HepG2 (cell line): Measurements from ENCODE around the gene AMZ2. TPM values are rescaled to one million over a fixed set of nuclear protein-coding genes. Genes with fewer than 3 reads are reported as not detected.
A peak's percentile ranks its signal among the peaks of the same experiment; 100 is the strongest.

Experiments used
- ASH2L ChIP-seq: fragments of 300-600, 200-600 bp; sonication (generic); IDR thresholded peaks from 2 replicates; pipeline ENCODE4 v1.7.0; 2017; ENCODE audit warnings: low read depth, mild to moderate bottlenecking, moderate library complexity, mixed read lengths, low read length; ENCODE audit not compliant: insufficient read length
- FOXK1 ChIP-seq: sonication (generic); formaldehyde crosslinking; IDR thresholded peaks from 2 replicates; pipeline ENCODE4 v1.4.0; 2020; ENCODE audit warnings: low read depth, missing genetic modification reagents, borderline replicate concordance
- HIVEP1 ChIP-seq: sonication (generic); formaldehyde crosslinking; IDR thresholded peaks from 2 replicates; pipeline ENCODE4 v1.4.0; 2020; ENCODE audit warnings: mild to moderate bottlenecking, missing genetic modification reagents
- HOXA5 ChIP-seq: sonication (generic); formaldehyde crosslinking; IDR thresholded peaks from 2 replicates; pipeline ENCODE4 v1.4.0; 2020; ENCODE audit warnings: missing genetic modification reagents
- SOX6 ChIP-seq, 2 experiments: fragments of 450-650 bp in 1 of 2; sonication (generic) in 1 of 2; formaldehyde crosslinking in 1 of 2; IDR thresholded peaks; 2 replicates each; pipeline versions ENCODE4 v1.4.0 to v1.6.1; 2017 to 2020; ENCODE audit warnings: antibody characterized with exemption in 1 of 2, mild to moderate bottlenecking in 1 of 2, missing genetic modification reagents in 1 of 2
- ZFP41 ChIP-seq: sonication (generic); formaldehyde crosslinking; IDR thresholded peaks from 2 replicates; pipeline ENCODE4 v1.4.0; 2020; ENCODE audit warnings: mild to moderate bottlenecking, missing genetic modification reagents, borderline replicate concordance
- ZNF331 ChIP-seq: sonication (generic); formaldehyde crosslinking; IDR thresholded peaks from 2 replicates; pipeline ENCODE4 v1.4.0; 2020; ENCODE audit warnings: missing genetic modification reagents
- ZNF556 ChIP-seq: sonication (generic); formaldehyde crosslinking; IDR thresholded peaks from 2 replicates; pipeline ENCODE4 v1.4.0; 2020; ENCODE audit warnings: mild to moderate bottlenecking, missing genetic modification reagents, borderline replicate concordance
- ZNF563 ChIP-seq: sonication (generic); formaldehyde crosslinking; IDR thresholded peaks from 2 replicates; pipeline ENCODE4 v1.8.0; 2022; ENCODE audit warnings: mild to moderate bottlenecking, moderate library complexity, missing genetic modification reagents
- polyA plus RNA-seq, 8 experiments: library from polyadenylated mRNA; depleted of rRNA in 3 of 8; stranded (reverse) in 7 of 8; unstranded in 1 of 8; fragments of >200 nt; fragmentation: Illumina TruSeq in 4 of 8; extraction: Trizol in 4 of 8; gene quantifications; 2 replicates each; pipeline versions ENCODE4 v1.2.1 to v1.2.3, GENCODE V29; 2011 to 2016; ENCODE audit warnings: low read depth in 4 of 8, missing spikeins in 1 of 8, mixed read lengths in 1 of 8; ENCODE audit not compliant: insufficient read depth in 1 of 8
- total RNA-seq, 5 experiments: library from RNA; depleted of rRNA; stranded (reverse); fragments of >200 nt; fragmentation: Illumina TruSeq; extraction: Trizol; gene quantifications; 2 replicates each; pipeline ENCODE4 v1.2.3, GENCODE V29; 2016; ENCODE audit warnings: low read depth in 1 of 5
- TF ChIP-seq, protein P1 (sequence below): sonication (generic); formaldehyde crosslinking; IDR thresholded peaks from 2 replicates; pipeline ENCODE4 v1.4.0; 2020; ENCODE audit warnings: mild to moderate bottlenecking, missing genetic modification reagents, borderline replicate concordance
- TF ChIP-seq, protein P2 (sequence below): IDR thresholded peaks from 2 replicates; pipeline ENCODE4 v1.6.1; 2016; ENCODE audit warnings: missing compliant biosample characterization, missing genetic modification reagents, borderline replicate concordance
- TF ChIP-seq, protein P3 (sequence below): sonication (generic); formaldehyde crosslinking; IDR thresholded peaks from 2 replicates; pipeline ENCODE4 v1.5.1; 2020; ENCODE audit warnings: missing genetic modification reagents, mild to moderate bottlenecking, borderline replicate concordance
- TF ChIP-seq, protein P4 (sequence below): sonication (generic); formaldehyde crosslinking; IDR thresholded peaks from 2 replicates; pipeline ENCODE4 v1.5.0; 2020; ENCODE audit warnings: mild to moderate bottlenecking, missing genetic modification reagents
- TF ChIP-seq, protein P5 (sequence below): sonication (generic); formaldehyde crosslinking; IDR thresholded peaks from 2 replicates; pipeline ENCODE4 v1.5.0; 2020; ENCODE audit warnings: missing genetic modification reagents
- TF ChIP-seq, protein P6 (sequence below): sonication (generic); formaldehyde crosslinking; IDR thresholded peaks from 2 replicates; pipeline ENCODE4 v1.5.0; 2020; ENCODE audit warnings: mild to moderate bottlenecking, missing genetic modification reagents, moderate library complexity

The AMZ2 gene
- total and polyA plus RNA-seq, 2 of the 13 experiments (the other 11 are each of a cell fraction or from before 2014, with no cell fraction given): 86.9 to 90.2 TPM

DNA sequence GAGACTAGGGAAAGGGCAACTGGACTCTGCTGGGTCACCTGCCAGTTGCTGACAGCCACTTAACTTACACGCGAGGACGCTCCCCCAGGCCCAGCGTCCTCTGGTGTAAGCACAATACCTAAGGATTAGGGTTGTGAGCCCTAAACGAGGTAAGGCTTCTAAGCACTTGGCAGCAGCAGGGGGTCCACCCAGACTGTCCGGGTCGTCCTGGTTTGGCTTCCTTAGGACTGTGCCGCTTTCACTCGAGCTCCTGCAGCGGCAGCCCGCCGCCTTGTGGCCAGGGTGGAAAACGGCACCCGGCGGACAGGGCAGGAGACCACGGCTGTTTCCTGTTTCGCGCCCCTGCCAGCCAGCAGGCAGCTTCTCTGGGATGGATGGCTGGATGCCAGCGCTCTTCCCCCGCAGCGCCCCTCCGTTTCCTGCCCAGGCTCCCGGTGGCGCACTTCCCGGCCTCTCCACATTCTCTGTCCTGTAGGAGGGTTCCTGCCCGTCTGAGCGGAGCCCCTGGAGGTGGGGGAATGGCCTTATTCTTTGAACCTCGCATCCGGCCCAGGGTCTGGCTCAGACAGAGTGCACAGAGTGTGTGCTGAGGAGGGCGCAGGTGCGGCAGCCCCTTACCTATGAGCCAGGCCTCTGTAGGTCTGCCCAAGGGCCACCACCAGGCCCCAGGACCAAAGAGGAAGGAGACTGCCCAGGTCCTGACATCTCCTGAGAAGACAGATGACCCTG, 47.0 kb upstream of the AMZ2 start (continued):
- TF ChIP-seq ZNF556: peak; percentile 69; the same call in 1 of the 2 replicates
- TF ChIP-seq, protein P1, sequence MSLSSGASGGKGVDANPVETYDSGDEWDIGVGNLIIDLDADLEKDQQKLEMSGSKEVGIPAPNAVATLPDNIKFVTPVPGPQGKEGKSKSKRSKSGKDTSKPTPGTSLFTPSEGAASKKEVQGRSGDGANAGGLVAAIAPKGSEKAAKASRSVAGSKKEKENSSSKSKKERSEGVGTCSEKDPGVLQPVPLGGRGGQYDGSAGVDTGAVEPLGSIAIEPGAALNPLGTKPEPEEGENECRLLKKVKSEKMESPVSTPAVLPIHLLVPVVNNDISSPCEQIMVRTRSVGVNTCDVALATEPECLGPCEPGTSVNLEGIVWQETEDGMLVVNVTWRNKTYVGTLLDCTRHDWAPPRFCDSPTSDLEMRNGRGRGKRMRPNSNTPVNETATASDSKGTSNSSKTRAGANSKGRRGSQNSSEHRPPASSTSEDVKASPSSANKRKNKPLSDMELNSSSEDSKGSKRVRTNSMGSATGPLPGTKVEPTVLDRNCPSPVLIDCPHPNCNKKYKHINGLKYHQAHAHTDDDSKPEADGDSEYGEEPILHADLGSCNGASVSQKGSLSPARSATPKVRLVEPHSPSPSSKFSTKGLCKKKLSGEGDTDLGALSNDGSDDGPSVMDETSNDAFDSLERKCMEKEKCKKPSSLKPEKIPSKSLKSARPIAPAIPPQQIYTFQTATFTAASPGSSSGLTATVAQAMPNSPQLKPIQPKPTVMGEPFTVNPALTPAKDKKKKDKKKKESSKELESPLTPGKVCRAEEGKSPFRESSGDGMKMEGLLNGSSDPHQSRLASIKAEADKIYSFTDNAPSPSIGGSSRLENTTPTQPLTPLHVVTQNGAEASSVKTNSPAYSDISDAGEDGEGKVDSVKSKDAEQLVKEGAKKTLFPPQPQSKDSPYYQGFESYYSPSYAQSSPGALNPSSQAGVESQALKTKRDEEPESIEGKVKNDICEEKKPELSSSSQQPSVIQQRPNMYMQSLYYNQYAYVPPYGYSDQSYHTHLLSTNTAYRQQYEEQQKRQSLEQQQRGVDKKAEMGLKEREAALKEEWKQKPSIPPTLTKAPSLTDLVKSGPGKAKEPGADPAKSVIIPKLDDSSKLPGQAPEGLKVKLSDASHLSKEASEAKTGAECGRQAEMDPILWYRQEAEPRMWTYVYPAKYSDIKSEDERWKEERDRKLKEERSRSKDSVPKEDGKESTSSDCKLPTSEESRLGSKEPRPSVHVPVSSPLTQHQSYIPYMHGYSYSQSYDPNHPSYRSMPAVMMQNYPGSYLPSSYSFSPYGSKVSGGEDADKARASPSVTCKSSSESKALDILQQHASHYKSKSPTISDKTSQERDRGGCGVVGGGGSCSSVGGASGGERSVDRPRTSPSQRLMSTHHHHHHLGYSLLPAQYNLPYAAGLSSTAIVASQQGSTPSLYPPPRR (CRISPR knock-in tag): no peak
- peak; percentile 76; the same call in 1 of the 2 replicates for TF ChIP-seq FOXK1 (CRISPR knock-in tag)
- peak; percentile 69 for TF ChIP-seq HIVEP1 (CRISPR knock-in tag)
- TF ChIP-seq, protein P2, sequence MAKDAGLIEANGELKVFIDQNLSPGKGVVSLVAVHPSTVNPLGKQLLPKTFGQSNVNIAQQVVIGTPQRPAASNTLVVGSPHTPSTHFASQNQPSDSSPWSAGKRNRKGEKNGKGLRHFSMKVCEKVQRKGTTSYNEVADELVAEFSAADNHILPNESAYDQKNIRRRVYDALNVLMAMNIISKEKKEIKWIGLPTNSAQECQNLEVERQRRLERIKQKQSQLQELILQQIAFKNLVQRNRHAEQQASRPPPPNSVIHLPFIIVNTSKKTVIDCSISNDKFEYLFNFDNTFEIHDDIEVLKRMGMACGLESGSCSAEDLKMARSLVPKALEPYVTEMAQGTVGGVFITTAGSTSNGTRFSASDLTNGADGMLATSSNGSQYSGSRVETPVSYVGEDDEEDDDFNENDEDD (CRISPR knock-in tag): peak; percentile 73; the same call in 1 of the 2 replicates
- no peak for TF ChIP-seq ZFP41 (CRISPR knock-in tag)
- TF ChIP-seq, protein P3, sequence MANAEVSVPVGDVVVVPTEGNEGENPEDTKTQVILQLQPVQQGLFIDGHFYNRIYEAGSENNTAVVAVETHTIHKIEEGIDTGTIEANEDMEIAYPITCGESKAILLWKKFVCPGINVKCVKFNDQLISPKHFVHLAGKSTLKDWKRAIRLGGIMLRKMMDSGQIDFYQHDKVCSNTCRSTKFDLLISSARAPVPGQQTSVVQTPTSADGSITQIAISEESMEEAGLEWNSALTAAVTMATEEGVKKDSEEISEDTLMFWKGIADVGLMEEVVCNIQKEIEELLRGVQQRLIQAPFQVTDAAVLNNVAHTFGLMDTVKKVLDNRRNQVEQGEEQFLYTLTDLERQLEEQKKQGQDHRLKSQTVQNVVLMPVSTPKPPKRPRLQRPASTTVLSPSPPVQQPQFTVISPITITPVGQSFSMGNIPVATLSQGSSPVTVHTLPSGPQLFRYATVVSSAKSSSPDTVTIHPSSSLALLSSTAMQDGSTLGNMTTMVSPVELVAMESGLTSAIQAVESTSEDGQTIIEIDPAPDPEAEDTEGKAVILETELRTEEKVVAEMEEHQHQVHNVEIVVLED (CRISPR knock-in tag): peak; percentile 40; the same call in 1 of the 2 replicates
- TF ChIP-seq, protein P4, sequence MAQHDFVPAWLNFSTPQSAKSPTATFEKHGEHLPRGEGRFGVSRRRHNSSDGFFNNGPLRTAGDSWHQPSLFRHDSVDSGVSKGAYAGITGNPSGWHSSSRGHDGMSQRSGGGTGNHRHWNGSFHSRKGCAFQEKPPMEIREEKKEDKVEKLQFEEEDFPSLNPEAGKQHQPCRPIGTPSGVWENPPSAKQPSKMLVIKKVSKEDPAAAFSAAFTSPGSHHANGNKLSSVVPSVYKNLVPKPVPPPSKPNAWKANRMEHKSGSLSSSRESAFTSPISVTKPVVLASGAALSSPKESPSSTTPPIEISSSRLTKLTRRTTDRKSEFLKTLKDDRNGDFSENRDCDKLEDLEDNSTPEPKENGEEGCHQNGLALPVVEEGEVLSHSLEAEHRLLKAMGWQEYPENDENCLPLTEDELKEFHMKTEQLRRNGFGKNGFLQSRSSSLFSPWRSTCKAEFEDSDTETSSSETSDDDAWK (CRISPR knock-in tag): no peak
- peak; percentile 54 for TF ChIP-seq ASH2L
- TF ChIP-seq HOXA5 (CRISPR knock-in tag): peak; percentile 49; the same call in 1 of the 2 replicates
- peak; percentile 72; the same call in 1 of the 2 replicates for TF ChIP-seq ZNF563 (CRISPR knock-in tag)
- TF ChIP-seq, protein P5, sequence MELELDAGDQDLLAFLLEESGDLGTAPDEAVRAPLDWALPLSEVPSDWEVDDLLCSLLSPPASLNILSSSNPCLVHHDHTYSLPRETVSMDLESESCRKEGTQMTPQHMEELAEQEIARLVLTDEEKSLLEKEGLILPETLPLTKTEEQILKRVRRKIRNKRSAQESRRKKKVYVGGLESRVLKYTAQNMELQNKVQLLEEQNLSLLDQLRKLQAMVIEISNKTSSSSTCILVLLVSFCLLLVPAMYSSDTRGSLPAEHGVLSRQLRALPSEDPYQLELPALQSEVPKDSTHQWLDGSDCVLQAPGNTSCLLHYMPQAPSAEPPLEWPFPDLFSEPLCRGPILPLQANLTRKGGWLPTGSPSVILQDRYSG (CRISPR knock-in tag): no peak
- TF ChIP-seq, protein P6, sequence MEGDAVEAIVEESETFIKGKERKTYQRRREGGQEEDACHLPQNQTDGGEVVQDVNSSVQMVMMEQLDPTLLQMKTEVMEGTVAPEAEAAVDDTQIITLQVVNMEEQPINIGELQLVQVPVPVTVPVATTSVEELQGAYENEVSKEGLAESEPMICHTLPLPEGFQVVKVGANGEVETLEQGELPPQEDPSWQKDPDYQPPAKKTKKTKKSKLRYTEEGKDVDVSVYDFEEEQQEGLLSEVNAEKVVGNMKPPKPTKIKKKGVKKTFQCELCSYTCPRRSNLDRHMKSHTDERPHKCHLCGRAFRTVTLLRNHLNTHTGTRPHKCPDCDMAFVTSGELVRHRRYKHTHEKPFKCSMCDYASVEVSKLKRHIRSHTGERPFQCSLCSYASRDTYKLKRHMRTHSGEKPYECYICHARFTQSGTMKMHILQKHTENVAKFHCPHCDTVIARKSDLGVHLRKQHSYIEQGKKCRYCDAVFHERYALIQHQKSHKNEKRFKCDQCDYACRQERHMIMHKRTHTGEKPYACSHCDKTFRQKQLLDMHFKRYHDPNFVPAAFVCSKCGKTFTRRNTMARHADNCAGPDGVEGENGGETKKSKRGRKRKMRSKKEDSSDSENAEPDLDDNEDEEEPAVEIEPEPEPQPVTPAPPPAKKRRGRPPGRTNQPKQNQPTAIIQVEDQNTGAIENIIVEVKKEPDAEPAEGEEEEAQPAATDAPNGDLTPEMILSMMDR: peak; percentile 100
- TF ChIP-seq SOX6 (IDR thresholded peaks at IDR 0.05): no peak
- TF ChIP-seq SOX6 (CRISPR knock-in tag; IDR thresholded peaks at IDR 0.05): peak; percentile 65
- TF ChIP-seq ZNF331 (CRISPR knock-in tag): peak; percentile 85
